Suppressor macrophage treated with lipopolysaccharide for 1 hour (primary cell): ENCODE results near the gene KCNJ18.
"Not testable (repeated sequence)": the region's sequence is repeated elsewhere in the genome, so short reads cannot be mapped to it uniquely, and the experiment has no call there.

ENCODE experiments used
- DNase-seq, 3 donors: peaks; one replicate each; pipeline ENCODE4 v3.0.0-alpha.2; 2020 to 2022

KCNJ18 gene

GRCh38 chr17:21691883-21692703 lies at the start of gene KCNJ18:
TSS of gene KCNJ18 (plus strand) at chr17:21692523. CDS start at chr17:21702787, 10,264 bp downstream.
- DNase-seq = not testable (repeated sequence)

GRCh38 chr17:21648125-21648524 lies 44.2 kb upstream of the KCNJ18 start:
- not testable (repeated sequence) for DNase-seq

- not testable (repeated sequence) for DNase-seq
Observed at GRCh38 chr17:21650043-21650442, 42.3 kb upstream of the KCNJ18 start.

GRCh38 chr17:21652049-21652448 lies 40.3 kb upstream of the KCNJ18 start:
- not testable (repeated sequence) for DNase-seq

GRCh38 chr17:21653211-21653610 lies 39.1 kb upstream of the KCNJ18 start:
- not testable (repeated sequence) for DNase-seq

GRCh38 chr17:21656518-21657309 lies 35.6 kb upstream of the KCNJ18 start:
- DNase-seq = not testable (repeated sequence)

GRCh38 chr17:21659635-21660034 lies 32.7 kb upstream of the KCNJ18 start:
- DNase-seq = not testable (repeated sequence)

- not testable (repeated sequence) for DNase-seq
Observed at GRCh38 chr17:21661455-21661854, 30.9 kb upstream of the KCNJ18 start.

GRCh38 chr17:21663166-21663565 lies 29.2 kb upstream of the KCNJ18 start:
- not testable (repeated sequence) for DNase-seq

- not testable (repeated sequence) for DNase-seq
Observed at GRCh38 chr17:21663614-21664474, 28.5 kb upstream of the KCNJ18 start.

GRCh38 chr17:21665171-21665570 lies 27.2 kb upstream of the KCNJ18 start:
- DNase-seq = not testable (repeated sequence)

- DNase-seq = not testable (repeated sequence)
Observed at GRCh38 chr17:21665935-21666493, 26.3 kb upstream of the KCNJ18 start.

- not testable (repeated sequence) for DNase-seq
Observed at GRCh38 chr17:21666711-21667412, 25.5 kb upstream of the KCNJ18 start.

GRCh38 chr17:21667413-21668117 lies 24.8 kb upstream of the KCNJ18 start:
- not testable (repeated sequence) for DNase-seq

- DNase-seq = not testable (repeated sequence)
Observed at GRCh38 chr17:21668118-21668488, 24.2 kb upstream of the KCNJ18 start.

GRCh38 chr17:21668746-21669508 lies 23.4 kb upstream of the KCNJ18 start:
- DNase-seq = not testable (repeated sequence)

GRCh38 chr17:21669616-21670360 lies 22.5 kb upstream of the KCNJ18 start:
- peak in 1 of 3 donors; percentile 14 for DNase-seq

- DNase-seq = peak in 1 of 3 donors; percentile 16
Observed at GRCh38 chr17:21670361-21671155, 21.8 kb upstream of the KCNJ18 start.

- not testable (repeated sequence) for DNase-seq
Observed at GRCh38 chr17:21671437-21671836, 20.9 kb upstream of the KCNJ18 start.
